ENCODE measurements around the gene CDH20.

The CDH20 gene

GRCh38 chr18:61570070-61570469 is 236.8 kb downstream of the CDH20 start:
- no peaks in the 10 kb centered on the region for H3K4me1 ChIP-seq (ENCODE audit: control insufficient read depth, low read length)
- no peak overlapping the region for H3K27ac ChIP-seq (ENCODE audit: low read depth, low read length)
- no peak overlapping the region for H3K4me3 ChIP-seq (ENCODE audit: low read length)
- H3K9me2 ChIP-seq (replicated peaks; ENCODE audit: control insufficient read depth, low read length) = no peaks in the 10 kb centered on the region
- no peak overlapping the region for H3K4me2 ChIP-seq (ENCODE audit: low read length)
- H3K36me3 ChIP-seq (ENCODE audit: control insufficient read depth, low read length) = no peaks in the 10 kb centered on the region
- H3K79me2 ChIP-seq (ENCODE audit: control insufficient read depth, low read length) = no peaks in the 10 kb centered on the region
- TF ChIP-seq EZH2phosphoT487 (IDR thresholded peaks at IDR 0.05; ENCODE audit: borderline replicate concordance, low read length) (no peak), CTCF (IDR thresholded peaks at IDR 0.05; ENCODE audit: low read depth, low read length, poor library complexity, severe bottlenecking) (no peak)
- peaks cover 3% of the 10 kb centered on the region; the same call in 1 of the 2 replicates for H3K9me3 ChIP-seq (ENCODE audit: control insufficient read depth, insufficient read depth, low read length)
- no peaks in the 10 kb centered on the region for H3F3A ChIP-seq (ENCODE audit: control insufficient read depth, insufficient read depth)
- H4K20me1 ChIP-seq (ENCODE audit: control insufficient read depth, insufficient read depth, low read depth, low read length) = no peaks in the 10 kb centered on the region
- H3K27me3 ChIP-seq (ENCODE audit: control insufficient read depth, low read length) = no peaks in the 10 kb centered on the region

- no peaks in the 10 kb centered on the region for H4K20me1 ChIP-seq (ENCODE audit: control insufficient read depth, insufficient read depth, low read depth, low read length)
- H3K4me2 ChIP-seq (ENCODE audit: low read length) = no peak overlapping the region
- no peak overlapping the region for H3K4me3 ChIP-seq (ENCODE audit: low read length)
- no peak overlapping the region for H3K27ac ChIP-seq (ENCODE audit: low read depth, low read length)
- H3K4me1 ChIP-seq (ENCODE audit: control insufficient read depth, low read length) = no peaks in the 10 kb centered on the region
- no peaks in the 10 kb centered on the region for H3F3A ChIP-seq (ENCODE audit: control insufficient read depth, insufficient read depth)
- H3K79me2 ChIP-seq (ENCODE audit: control insufficient read depth, low read length) = no peaks in the 10 kb centered on the region
- H3K9me2 ChIP-seq (replicated peaks; ENCODE audit: control insufficient read depth, low read length) = no peaks in the 10 kb centered on the region
- peaks cover 3% of the 10 kb centered on the region; the same call in 1 of the 2 replicates for H3K9me3 ChIP-seq (ENCODE audit: control insufficient read depth, insufficient read depth, low read length)
- H3K36me3 ChIP-seq (ENCODE audit: control insufficient read depth, low read length) = no peaks in the 10 kb centered on the region
- no peaks in the 10 kb centered on the region for H3K27me3 ChIP-seq (ENCODE audit: control insufficient read depth, low read length)
- TF ChIP-seq CTCF (IDR thresholded peaks at IDR 0.05; ENCODE audit: low read depth, low read length, poor library complexity, severe bottlenecking) (no peak), EZH2phosphoT487 (IDR thresholded peaks at IDR 0.05; ENCODE audit: borderline replicate concordance, low read length) (no peak)
Measured at GRCh38 chr18:61572084-61572655, 238.9 kb downstream of the CDH20 start.

GRCh38 chr18:61572871-61573270 is 239.6 kb downstream of the CDH20 start:
- no peaks in the 10 kb centered on the region for H3K79me2 ChIP-seq (ENCODE audit: control insufficient read depth, low read length)
- peaks cover 3% of the 10 kb centered on the region; the same call in 1 of the 2 replicates for H3K9me3 ChIP-seq (ENCODE audit: control insufficient read depth, insufficient read depth, low read length)
- no peaks in the 10 kb centered on the region for H3F3A ChIP-seq (ENCODE audit: control insufficient read depth, insufficient read depth)
- H3K27ac ChIP-seq (ENCODE audit: low read depth, low read length) = no peak overlapping the region
- H3K36me3 ChIP-seq (ENCODE audit: control insufficient read depth, low read length) = no peaks in the 10 kb centered on the region
- no peak for TF ChIP-seq EZH2phosphoT487 (IDR thresholded peaks at IDR 0.05; ENCODE audit: borderline replicate concordance, low read length)
- no peak for TF ChIP-seq CTCF (IDR thresholded peaks at IDR 0.05; ENCODE audit: low read depth, low read length, poor library complexity, severe bottlenecking)
- H3K9me2 ChIP-seq (replicated peaks; ENCODE audit: control insufficient read depth, low read length) = no peaks in the 10 kb centered on the region
- no peaks in the 10 kb centered on the region for H3K27me3 ChIP-seq (ENCODE audit: control insufficient read depth, low read length)
- no peak overlapping the region for H3K4me2 ChIP-seq (ENCODE audit: low read length)
- H3K4me1 ChIP-seq (ENCODE audit: control insufficient read depth, low read length) = no peaks in the 10 kb centered on the region
- H3K4me3 ChIP-seq (ENCODE audit: low read length) = no peak overlapping the region
- no peaks in the 10 kb centered on the region for H4K20me1 ChIP-seq (ENCODE audit: control insufficient read depth, insufficient read depth, low read depth, low read length)

Measured in DOHH2 (cell line).